Fibroblast of peridontal ligament (primary cell): Measurements from ENCODE around the gene UNKL.
"Not testable (repeated sequence)": the region's sequence is repeated elsewhere in the genome, so short reads cannot be mapped to it uniquely, and the experiment has no call there.

Experiments used
- DNase-seq: peaks from one replicate; pipeline ENCODE4 v3.0.0-alpha.2; 2010; ENCODE audit errors: extremely low read depth

UNKL gene

DNA sequence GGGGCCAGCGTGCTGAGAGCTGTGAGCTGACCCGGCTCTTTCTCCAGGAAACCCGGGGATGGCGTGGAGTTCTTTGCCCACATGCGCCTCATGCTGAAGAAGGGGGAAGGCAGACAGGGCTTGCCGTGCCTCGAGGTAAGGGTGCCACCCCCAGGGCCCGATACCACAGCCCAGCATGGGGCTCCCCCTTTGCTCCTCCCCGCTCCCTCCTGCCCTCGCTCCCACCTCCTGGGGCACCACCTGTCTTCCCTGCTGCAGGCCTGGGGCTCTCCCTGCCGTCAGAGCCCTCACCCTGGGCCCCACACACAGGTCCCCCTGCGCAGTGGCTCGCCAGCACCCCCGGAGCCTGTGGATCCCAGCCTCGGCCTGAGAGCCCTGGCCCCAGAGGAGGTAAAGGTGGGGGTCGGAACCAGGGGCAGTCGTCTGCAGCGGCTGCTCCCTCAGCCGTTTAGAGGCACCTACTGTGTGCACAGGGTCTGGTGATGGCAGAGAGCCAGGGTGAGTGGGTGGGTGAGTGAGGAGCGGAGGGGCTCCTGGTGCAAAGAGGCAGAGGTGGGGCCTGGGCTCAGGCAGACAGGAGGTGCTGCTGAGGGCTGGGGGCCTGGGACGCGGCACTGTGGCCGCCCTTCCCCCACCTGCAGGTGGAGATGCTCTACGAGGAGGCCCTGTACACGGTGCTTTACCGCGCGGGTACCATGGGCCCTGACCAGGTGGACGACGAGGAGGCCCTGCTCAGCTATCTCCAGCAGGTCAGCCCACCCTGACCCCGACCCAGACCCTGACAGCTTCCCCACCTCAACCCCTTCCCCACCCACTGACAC lies 75.4 kb downstream of the UNKL start:
- no peak for DNase-seq

DNA sequence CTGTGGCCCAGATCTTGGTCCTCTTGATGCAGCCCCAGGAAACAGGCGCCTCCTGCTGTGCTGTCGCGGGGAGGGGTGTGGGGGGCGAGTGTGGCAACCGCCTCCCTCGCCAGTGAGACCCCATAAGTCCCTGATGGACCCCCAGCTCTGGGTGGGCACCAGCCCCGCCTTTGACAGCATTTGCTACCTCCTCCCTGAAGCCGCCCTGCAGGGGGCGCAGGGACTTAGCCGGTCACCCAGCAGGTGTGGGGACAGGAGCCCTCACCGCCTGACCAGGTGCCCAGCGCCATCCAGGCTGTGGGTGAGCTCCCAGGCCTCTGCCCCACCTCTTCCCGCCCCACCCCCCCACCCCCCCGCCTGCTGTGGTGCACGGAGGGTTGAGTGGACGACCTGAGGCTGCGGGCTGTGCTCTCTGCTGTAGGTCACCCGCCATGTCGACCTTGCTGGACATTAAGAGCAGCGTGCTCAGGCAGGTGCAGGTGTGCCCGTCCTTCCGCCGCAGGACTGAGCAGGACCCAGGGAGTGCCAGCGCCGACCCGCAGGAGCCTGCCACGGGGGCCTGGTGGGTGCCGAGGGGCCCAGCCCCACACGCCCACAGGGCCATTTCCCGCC lies 76.3 kb downstream of the UNKL start:
- DNase-seq: no peak

DNA sequence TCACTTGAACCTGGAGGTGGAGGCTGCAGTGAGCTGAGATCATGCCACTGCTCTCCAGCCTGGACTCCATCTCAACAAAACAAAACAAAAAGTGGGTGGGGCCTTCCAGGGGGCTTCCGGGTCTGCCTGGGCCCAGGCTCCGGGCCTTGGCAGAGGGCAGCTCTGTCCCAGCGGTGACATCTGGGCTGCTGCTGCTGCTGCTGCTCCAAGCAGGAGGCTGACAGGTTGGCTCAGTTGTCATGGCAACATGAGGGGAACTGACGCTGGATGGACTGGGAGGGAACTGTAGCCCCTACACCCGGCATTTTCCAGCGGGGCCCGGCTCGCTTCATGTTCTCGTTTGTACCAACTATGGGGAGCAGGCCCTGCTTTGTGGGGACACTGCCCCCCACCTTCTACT lies 77.0 kb downstream of the UNKL start:
- DNase-seq: no peak

DNA sequence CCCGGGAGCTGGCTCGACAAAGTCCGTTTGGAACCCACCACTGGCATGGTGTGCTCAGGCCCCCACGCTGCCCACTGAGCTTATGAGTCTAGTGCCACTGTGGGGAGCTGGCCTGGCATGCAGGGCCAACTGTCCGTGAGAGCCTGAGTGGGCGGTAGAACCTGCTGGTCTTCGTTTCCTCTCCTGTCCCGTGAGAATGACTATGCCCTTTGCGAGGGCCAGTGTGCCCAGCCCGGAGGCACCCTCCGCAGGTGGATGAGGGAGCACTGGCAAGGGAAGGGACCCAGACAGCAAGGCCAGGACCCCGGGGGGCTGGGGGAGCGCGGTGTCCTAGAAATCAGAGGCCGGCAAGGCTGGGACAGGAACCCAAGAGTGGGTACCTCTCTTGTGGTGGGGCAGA lies 77.9 kb downstream of the UNKL start:
- DNase-seq: no peak

DNA sequence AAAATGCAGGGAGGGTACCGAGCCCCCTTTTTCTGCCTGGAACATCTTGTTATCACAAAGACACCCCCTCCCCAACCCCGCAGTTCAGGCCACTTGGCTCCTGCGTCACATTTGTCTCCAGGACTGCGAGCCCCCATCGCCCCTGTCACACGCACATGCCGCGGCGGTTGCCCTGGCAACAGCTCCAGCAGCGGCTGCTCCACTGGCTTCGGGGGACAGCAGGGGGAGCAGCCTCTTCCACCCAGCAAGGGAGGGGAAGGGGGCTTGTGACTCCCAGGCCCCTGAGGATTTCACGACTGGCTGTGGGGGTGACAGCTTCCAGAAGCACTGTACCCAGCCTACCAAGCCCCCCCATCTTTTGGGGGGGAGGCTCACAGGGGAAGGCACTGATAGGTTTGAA lies 78.5 kb downstream of the UNKL start:
- no peak for DNase-seq

DNA sequence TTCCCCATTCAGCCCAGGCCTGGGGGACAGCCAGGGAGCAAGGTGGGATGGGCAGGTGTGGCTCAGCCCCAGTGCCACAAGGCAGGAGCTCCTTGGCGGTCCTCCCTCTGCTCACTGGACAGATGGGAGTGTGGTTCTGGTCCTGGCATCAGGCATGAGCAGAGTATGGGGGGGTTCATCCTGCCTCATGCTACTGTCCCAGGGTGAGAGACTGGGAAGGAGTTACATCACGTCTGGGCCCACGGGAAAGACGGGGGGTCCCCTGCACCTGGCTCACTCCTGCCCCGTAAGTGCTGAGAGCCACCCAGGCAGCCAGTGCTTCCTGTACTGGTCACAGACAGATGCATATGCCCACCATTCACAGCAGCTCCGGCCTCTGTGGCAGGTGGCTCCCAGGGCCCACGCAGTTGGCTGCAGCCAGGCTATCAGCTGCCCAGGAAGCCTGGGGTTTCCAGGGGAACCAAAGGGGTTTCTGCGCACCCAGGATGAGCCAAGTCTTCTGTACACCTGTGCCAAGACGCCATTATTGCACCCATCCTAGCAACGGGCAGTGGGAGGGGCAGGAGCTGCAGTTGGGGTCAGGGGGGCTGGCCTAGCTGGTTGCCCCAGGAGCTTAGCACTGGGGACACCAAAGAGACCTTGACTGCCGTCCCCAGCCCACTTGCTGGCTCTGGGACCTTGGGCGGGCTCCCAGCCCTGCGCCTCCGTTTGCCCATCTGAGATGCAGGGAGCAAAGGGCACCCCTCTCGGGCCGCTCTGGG lies 79.1 kb downstream of the UNKL start:
- no peak for DNase-seq

DNA sequence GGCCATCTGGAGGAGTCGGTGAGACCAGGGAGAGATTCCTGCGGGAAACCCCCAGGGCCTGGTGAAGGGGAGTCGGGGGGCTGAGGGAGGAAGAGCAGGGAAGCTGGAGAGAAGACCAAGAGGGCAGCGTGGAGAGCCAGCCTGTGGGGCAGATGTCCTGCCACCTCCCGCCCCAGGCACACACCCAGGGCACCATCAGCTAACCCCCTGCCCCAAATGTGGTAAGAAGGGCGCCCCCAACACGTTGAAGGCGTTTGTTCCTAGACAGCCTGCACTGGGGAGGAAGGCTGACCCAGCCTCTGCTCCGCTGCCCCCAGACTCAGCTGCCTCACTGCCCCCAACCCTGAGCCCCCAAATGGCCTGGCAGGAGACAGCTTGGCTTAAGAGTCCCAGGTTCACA lies 79.8 kb downstream of the UNKL start:
- DNase-seq: no peak

DNA sequence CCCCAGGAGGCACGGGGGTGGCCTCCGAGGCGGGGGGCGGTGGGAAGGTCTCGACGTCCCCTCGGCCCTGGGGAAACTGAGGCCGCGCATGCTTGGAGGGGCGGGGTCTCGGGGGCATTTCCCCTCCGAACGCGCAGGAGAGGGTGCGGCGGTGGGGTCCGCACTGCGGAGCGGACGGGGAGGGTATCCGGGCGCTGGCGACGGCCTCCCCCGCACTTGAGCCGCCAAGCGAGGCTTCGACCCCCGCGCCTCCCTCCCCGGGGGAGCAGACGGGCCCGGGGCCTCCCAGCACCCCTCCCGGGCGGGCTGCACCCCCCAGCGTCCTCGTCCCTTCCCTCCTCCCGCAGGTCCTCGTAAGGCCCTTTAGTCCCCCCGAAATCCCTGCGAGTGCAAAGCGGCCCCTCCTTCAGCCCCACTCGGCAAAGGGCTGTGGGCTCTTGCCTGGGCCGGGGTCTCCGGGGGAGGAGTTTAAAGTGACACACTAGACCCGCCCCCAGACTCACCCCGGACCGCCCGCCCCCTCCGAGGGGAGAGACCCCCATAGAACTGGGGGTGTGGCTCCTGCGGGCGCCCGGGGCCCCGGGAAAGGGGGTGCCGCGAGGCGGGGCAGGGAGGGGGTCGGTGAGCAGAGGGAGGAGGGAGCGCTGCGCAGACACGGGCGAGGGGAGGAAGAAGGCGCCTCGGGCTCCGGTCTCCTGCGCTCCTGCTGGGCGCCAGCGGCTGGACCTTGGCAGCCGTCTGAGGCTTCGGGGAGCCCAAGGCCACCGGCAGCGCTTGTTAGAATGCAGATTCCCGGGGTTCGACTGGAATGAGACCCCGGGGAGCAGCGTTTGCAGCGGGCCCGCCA lies 80.4 kb downstream of the UNKL start:
- DNase-seq: no peak

DNA sequence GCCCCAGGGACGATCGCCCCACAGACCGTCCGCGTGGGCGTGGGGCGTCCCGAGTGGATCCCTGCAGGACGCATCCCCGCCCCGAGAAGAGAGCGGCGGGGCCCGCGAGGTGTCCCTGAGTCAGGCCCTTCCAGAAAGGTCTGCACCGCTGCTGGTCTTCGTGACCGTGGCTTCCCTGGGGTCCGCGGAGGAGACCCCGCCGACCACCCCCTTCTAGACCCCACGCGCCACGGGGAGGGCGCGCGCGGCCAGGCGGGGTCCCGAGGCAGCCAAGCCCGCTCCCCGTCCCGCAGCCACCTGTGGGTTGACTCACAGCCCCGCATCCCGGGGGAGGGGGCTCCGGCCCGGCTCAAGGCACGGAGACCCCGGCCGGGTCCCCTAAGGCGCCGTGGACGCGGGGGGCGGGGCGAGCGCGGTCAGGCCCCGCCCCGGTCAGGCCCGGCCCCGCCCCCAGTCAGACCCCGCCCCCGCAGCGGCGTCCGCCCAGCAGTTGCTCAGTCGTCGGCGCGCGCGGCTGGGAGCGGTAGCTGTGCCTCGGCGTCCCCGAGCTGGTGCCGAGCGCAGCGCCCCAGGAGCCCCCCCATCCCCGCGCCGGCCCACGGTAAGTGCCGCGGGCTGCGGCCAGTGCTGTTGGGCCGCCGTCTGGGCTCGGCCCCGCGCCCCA lies 81.2 kb downstream of the UNKL start, which contains the start of gene BAIAP3:
BAIAP3 (plus strand) TSS at position 497 of the 664 bp plus-strand sequence. CDS start 4,905 bp downstream, outside the sequence.
- no peak for DNase-seq

DNA sequence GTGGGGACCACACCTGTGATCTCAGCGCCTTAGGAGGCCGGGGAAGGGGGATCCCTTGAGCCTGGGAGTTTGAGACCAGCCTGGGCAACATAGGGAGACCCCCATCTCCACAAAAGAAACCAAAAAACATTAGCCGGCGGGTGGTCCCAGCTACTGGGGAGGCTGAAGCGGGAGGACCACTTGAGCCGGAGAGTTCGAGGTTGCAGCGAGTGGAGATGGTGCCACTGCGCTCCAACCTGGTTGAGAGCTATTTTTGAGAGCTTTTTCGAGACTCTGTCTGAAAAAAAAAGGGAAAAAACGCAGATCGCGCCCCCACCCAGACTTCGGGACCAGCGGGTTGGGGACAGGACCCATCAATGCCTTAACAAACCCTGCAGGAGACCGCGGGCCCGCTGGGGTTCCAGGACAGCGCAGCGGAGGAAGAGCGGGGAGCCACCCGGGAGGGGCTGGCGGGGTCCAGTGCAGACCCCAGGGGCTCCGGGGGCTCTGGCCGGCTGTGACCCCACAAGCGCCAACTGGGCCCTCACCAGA lies 81.8 kb downstream of the UNKL start:
- no peak for DNase-seq

DNA sequence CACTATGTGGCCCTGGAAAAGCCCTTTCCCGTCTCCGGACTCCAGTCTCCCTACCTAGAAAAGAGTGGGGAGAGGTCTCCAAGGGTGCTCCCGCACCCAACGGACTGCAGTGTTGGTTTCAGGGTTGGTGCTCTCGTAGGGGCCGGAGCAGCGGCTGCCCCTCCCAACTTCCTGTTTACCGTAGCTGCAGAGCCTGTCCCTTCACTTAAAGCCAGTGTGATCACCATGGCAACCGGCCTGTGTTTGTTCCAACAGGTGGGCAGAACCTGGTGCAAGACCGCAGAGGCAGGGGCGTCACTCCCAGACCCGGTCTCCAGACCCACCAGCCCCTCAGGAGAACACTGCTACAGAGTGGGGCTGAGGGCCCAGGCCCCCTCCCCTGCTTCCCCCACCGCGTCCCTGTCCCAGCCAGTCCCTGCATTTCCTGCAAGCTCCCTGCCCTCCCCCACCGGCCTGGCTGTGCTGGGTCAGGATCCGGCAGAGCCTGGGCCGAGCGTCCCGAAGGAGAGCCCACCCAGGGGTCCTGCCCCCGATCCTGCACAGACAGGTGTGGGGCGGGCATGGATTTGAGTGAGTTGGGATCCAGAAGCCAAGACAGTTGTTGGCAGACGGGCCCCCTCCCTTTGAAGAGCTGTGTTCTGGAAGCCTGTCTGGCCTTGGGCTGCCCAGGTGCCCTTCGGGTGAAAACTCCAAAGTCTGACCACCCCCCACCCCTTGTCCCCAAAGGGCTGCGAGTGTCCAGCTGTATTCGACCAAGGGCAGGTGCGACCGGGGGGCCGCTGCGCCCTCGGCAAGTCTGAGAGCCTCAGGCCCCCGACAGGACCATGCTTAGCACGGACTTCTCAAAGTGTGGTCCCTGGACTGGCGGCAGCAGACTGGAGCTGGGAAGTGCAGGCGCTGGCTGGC lies 82.5 kb downstream of the UNKL start:
- no peak for DNase-seq

DNA sequence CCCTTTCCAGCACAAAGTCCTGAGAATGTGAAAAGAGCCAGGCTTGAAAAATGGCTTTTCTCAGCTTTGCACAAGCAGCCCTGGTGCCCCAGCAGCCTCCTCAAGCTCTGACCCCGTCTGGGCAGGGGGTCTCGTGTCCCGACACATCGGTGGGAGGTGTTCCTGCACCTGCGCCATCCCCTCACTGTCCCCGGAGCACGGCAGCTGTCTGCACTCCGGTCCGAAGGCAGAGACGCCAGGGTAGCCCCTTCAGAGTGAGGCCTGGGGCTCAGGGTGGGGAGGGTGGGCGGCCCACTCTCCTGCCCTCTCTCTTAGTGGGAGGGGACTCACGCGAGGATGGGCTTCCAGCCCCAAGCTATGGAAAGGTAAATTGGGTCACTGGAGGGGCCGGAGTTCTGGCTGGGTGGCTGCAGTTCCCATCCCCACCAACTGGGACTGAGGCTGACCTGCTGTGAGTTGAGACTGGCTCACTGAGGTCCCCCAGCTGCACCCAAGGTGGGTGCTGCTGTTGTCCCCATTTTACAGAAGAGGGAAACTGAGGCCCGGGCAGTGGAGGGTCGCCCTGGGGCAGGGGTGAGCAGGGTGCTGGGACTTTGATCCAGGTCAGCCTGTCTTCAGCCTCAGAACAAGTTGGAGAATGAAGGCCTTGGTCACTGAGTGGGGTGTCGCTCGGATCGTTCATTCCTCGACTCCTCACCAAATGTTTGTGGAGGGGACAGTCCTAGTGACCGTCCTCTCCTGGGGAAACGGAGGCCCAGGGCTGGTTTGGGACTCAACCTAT lies 83.4 kb downstream of the UNKL start:
- DNase-seq: no peak

DNA sequence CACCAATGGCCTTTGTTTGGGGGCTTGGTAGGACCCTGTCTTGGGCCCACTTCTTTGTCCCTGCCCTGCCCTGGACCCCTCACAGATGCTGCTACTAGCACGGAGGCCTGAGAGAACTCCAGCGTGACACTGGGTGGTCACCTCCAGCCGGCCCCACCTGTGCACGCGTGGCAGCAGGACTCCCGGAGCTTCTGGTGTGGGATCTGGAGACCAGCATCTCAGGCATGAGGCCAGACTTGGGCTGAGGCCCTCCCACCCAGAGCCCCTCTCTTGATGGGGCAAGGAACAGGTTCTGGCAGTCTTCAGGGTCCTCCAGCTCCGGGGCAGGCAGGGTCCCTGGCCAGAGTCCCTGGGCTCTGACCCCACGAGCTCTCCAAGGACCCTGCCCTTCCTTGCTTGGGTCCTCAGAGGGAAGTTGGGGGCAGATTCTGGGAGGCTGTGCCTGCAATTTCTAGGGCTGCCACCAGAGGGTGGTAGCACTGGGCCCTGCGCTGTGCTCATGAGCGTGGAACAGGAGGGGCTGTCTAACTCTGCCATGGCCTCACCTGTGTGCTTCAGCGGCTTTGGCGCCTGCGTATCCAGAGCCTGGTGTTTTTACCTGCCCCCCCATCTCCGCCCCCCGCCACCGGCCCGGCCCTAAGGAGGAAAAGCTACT lies 84.1 kb downstream of the UNKL start:
- DNase-seq: no peak

DNA sequence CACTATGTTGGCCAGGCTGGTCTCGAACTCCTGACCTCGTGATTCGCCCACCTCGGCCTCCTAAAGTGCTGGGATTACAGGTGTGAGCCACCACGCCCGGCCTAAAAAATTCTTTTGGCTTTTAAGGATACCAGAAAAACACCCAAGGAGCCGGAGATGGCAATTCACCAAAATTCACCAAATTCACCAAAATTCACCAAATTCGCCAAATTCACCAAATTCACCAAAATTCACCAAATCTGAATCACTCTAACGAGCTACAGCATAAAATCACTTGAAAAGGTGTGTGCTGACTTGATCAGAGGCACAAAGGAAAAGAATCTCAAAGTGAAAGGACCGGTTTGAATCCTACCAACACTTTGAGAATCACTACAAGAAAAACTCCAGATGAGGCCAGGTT lies 85.5 kb downstream of the UNKL start:
- DNase-seq: not testable (repeated sequence)

DNA sequence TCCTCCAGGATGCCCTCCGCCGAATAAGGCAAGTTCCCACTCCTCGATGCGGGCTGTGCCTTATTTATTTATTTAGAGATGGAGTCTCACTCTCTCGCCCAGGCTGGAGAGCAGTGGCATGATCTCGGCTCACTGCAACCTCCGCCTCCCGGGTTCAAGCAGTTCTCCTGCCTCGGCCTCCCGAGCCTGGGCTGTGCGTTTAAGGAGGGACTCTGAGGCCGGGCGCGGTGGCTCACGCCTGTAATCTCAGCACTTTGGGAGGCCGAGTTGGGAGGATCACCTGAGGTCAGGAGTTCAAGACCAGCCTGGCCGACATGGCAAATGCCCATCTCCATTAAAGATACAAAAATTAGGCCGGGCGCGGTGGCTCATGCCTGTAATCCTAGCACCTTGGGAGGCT lies 86.4 kb downstream of the UNKL start:
- not testable (repeated sequence) for DNase-seq

DNA sequence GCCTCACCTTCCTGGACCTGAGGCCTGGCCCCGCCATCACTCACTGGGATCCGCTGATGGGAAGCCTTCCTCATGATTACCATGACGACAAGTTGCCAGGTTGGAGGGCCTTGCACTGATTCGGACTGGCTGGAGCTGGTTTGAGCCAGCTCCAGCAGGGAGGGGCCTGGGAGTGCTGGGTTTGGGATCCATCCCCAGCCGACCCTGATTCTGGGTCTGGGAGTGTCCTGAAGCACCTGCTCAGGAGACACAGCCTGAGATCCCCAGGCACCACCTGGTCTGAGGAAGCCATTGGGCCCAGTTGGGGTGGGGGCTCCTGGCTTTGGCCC lies 86.9 kb downstream of the UNKL start:
- no peak for DNase-seq

DNA sequence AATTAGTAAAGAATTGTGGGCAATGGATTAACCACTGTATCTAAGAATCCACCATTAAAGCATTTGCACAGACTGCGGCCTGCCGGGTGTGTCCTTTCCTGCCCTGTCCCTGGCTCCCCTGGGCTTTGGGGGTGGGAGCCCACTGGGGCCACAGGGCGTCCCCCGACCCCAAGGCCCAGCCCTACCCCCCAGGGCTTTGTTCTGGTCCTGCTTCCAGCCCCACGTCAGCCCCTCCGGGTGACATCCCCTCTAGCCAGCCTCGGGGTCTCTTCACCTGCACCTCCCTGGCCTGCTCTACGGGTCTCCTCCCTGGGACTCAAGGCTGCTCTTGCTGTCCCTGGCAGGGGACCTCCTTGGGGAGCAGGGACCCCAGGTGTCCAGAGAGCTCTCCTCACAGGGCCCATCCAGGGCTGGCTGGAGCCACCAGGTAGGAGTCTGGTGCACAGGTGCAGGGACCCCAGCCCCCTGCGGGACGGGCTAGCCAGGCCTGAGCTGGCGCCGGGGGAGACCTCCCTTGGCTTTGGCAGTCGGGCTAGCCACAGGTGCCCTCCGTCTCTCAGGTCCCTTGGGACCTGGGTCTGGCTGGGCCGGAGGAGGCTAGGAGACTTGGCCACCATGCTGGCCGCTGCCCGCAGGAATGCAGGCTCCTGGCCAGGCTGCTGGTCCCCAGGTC lies 87.4 kb downstream of the UNKL start:
- DNase-seq: no peak

DNA sequence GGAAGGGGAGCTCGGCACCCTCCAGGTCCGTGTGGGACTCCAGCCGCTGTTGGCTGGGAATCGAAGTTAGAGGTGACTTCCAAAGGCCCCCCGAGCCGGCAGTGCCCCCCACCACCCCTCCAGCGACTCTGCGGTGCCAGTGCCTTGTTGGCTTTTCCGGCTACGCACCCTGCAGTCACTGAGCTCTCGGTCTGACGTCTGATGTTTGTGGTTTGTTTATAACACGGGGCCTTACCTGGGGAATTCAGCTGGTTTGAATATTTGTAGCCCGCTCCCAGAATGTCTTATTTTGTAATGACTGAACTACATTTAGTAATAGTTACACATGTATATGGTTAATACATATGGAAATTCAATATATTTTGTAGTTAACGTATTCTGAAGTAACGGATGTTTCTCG lies 88.1 kb downstream of the UNKL start:
- DNase-seq: no peak
